WTC11 (cell line): ENCODE measurements around the gene ITPK1. TPM values are rescaled to one million over a fixed set of nuclear protein-coding genes. Genes with fewer than 3 reads are reported as not detected.

Experiments used
- ATAC-seq: fragments of 200-7000 bp; cut with Tn5 transposase; 2 replicates; pipeline ENCODE4 v1.10.0; 2021; ENCODE audit warnings: mild to moderate bottlenecking, moderate library complexity
- CTCF ChIA-PET: fragments of 300-600 bp; sonication (Branson Sonifier 250); formaldehyde crosslinking; loops from one replicate; lab custom pipeline; 2021; ENCODE audit warnings: antibody characterized with exemption; lab: Charles Lee
- POLR2A ChIA-PET: fragments of 350-600 bp; sonication (Branson Sonifier 250); formaldehyde crosslinking; loops from one replicate; lab custom pipeline; 2021; ENCODE audit warnings: antibody characterized with exemption; lab: Charles Lee
- DNase-seq: peaks from one replicate; pipeline ENCODE4 v3.0.0; 2021; ENCODE audit warnings: low spot score
- H3K27ac Mint-ChIP-seq: 2 replicates; pipeline ENCODE4 v1.8.0; 2021; ENCODE audit warnings: mixed read lengths
- H3K27me3 Mint-ChIP-seq: 2 replicates; pipeline ENCODE4 v1.8.0; 2021; ENCODE audit warnings: low read depth, mild to moderate bottlenecking, moderate library complexity, mixed read lengths
- H3K36me3 Mint-ChIP-seq: 2 replicates; pipeline ENCODE4 v1.8.0; 2021; ENCODE audit warnings: mixed read lengths
- H3K4me1 Mint-ChIP-seq: 2 replicates; pipeline ENCODE4 v1.8.0; 2022; ENCODE audit warnings: mixed read lengths
- H3K4me3 Mint-ChIP-seq: 2 replicates; pipeline ENCODE4 v1.8.0; 2021; ENCODE audit warnings: mild to moderate bottlenecking, moderate library complexity, mixed read lengths
- H3K9me3 Mint-ChIP-seq: 2 replicates; pipeline ENCODE4 v1.8.0; 2021; ENCODE audit warnings: mixed read lengths
- AR ChIP-seq: fragments of 250-450 bp; sonication (Bioruptor Pico); IDR thresholded peaks from 2 replicates; pipeline ENCODE4 v1.9.0; 2021; ENCODE audit warnings: mild to moderate bottlenecking
- E2F4 ChIP-seq: sonication (generic); formaldehyde crosslinking; IDR thresholded peaks from 2 replicates; pipeline ENCODE4 v1.8.1; 2022; ENCODE audit warnings: low read depth, mild to moderate bottlenecking, moderate library complexity, missing genetic modification reagents, borderline replicate concordance
- EMX1 ChIP-seq: fragments of 250-450 bp; sonication (Bioruptor Pico); IDR thresholded peaks from 2 replicates; pipeline ENCODE4 v1.8.0; 2021; ENCODE audit warnings: mild to moderate bottlenecking
- GABPB1 ChIP-seq: sonication (generic); formaldehyde crosslinking; IDR thresholded peaks from 2 replicates; pipeline ENCODE4 v1.8.1; 2023; ENCODE audit warnings: mild to moderate bottlenecking, missing genetic modification reagents
- GTF2I ChIP-seq: fragments of 250-450 bp; sonication (Bioruptor Pico); conservative IDR thresholded peaks from 2 replicates; pipeline ENCODE4 v1.4.0; 2021; ENCODE audit warnings: mild to moderate bottlenecking
- HMGA2 ChIP-seq: fragments of 250-450 bp; sonication (Bioruptor Pico); IDR thresholded peaks from 2 replicates; pipeline ENCODE4 v1.4.0; 2021; ENCODE audit warnings: mild to moderate bottlenecking, moderate library complexity
- MAX ChIP-seq: sonication (generic); formaldehyde crosslinking; IDR thresholded peaks from 2 replicates; pipeline ENCODE4 v1.8.0; 2022; ENCODE audit warnings: mild to moderate bottlenecking, missing genetic modification reagents
- NR3C1 ChIP-seq: sonication (generic); formaldehyde crosslinking; conservative IDR thresholded peaks from 2 replicates; pipeline ENCODE4 v1.8.1; 2023; ENCODE audit warnings: low read depth, mild to moderate bottlenecking, missing genetic modification reagents
- SMAD3 ChIP-seq: sonication (generic); formaldehyde crosslinking; IDR thresholded peaks from 2 replicates; pipeline ENCODE4 v1.8.0; 2022; ENCODE audit warnings: missing genetic modification reagents, mild to moderate bottlenecking, borderline replicate concordance
- TEAD4 ChIP-seq: sonication (generic); formaldehyde crosslinking; IDR thresholded peaks from 2 replicates; pipeline ENCODE4 v1.8.0; 2022; ENCODE audit warnings: mild to moderate bottlenecking, missing genetic modification reagents
- ZBTB43 ChIP-seq: sonication (generic); formaldehyde crosslinking; IDR thresholded peaks from 2 replicates; pipeline ENCODE4 v1.8.1; 2023; ENCODE audit warnings: mild to moderate bottlenecking, missing genetic modification reagents
- ZNF219 ChIP-seq: sonication (generic); formaldehyde crosslinking; IDR thresholded peaks from 2 replicates; pipeline ENCODE4 v1.8.0; 2023; ENCODE audit warnings: missing genetic modification reagents, mild to moderate bottlenecking, borderline replicate concordance
- ZNF232 ChIP-seq: sonication (generic); formaldehyde crosslinking; IDR thresholded peaks from 2 replicates; pipeline ENCODE4 v1.8.0; 2022; ENCODE audit warnings: mild to moderate bottlenecking, missing genetic modification reagents
- ZNF263 ChIP-seq: sonication (generic); formaldehyde crosslinking; IDR thresholded peaks from 2 replicates; pipeline ENCODE4 v1.8.1; 2022; ENCODE audit warnings: low read depth, mild to moderate bottlenecking, moderate library complexity, missing genetic modification reagents
- ZNF396 ChIP-seq: fragments of 250-450 bp; sonication (Bioruptor Pico); IDR thresholded peaks from 2 replicates; pipeline ENCODE4 v1.8.0; 2021; ENCODE audit warnings: mild to moderate bottlenecking, moderate library complexity, borderline replicate concordance
- ZNF512 ChIP-seq: sonication (generic); formaldehyde crosslinking; IDR thresholded peaks from 2 replicates; pipeline ENCODE4 v1.8.1; 2022; ENCODE audit warnings: missing genetic modification reagents, borderline replicate concordance
- ZNF671 ChIP-seq: fragments of 250-450 bp; sonication (Bioruptor Pico); IDR thresholded peaks from 2 replicates; pipeline ENCODE4 v1.8.0; 2021; ENCODE audit warnings: mild to moderate bottlenecking
- total RNA-seq: library from RNA; stranded (reverse); gene quantifications from 3 replicates; pipeline ENCODE4 v1.2.3, GENCODE V29; 2021
- TF ChIP-seq, protein P1 (sequence below): sonication (generic); formaldehyde crosslinking; IDR thresholded peaks from 2 replicates; pipeline ENCODE4 v1.8.0; 2023; ENCODE audit warnings: missing genetic modification reagents, mild to moderate bottlenecking, borderline replicate concordance

The ITPK1 gene
- total RNA-seq, 1 experiment from 2014 or later: 144 TPM

DNA sequence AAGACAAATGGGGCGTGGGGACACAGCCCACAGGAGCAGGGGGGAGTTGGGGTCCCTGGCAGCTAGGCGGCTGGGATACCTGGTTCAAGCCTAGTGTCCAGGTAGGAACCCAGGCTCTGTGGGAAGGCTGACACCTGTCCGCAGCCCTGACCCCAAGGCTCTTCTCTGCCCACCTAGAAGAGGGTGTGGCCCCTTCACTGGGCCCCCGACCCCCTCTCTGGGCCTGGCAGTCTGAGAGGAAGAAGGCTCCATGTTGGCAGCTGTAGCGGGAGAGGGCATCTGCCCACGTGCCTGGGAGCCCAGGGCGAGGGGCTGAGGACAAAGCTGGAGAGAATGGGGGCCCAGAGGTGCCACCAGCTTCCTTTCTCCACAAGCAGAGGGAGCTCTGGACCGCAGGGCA lies 182.2 kb downstream of the ITPK1 start (continued):
- TF ChIP-seq, protein P1, sequence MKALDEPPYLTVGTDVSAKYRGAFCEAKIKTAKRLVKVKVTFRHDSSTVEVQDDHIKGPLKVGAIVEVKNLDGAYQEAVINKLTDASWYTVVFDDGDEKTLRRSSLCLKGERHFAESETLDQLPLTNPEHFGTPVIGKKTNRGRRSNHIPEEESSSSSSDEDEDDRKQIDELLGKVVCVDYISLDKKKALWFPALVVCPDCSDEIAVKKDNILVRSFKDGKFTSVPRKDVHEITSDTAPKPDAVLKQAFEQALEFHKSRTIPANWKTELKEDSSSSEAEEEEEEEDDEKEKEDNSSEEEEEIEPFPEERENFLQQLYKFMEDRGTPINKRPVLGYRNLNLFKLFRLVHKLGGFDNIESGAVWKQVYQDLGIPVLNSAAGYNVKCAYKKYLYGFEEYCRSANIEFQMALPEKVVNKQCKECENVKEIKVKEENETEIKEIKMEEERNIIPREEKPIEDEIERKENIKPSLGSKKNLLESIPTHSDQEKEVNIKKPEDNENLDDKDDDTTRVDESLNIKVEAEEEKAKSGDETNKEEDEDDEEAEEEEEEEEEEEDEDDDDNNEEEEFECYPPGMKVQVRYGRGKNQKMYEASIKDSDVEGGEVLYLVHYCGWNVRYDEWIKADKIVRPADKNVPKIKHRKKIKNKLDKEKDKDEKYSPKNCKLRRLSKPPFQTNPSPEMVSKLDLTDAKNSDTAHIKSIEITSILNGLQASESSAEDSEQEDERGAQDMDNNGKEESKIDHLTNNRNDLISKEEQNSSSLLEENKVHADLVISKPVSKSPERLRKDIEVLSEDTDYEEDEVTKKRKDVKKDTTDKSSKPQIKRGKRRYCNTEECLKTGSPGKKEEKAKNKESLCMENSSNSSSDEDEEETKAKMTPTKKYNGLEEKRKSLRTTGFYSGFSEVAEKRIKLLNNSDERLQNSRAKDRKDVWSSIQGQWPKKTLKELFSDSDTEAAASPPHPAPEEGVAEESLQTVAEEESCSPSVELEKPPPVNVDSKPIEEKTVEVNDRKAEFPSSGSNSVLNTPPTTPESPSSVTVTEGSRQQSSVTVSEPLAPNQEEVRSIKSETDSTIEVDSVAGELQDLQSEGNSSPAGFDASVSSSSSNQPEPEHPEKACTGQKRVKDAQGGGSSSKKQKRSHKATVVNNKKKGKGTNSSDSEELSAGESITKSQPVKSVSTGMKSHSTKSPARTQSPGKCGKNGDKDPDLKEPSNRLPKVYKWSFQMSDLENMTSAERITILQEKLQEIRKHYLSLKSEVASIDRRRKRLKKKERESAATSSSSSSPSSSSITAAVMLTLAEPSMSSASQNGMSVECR: no peak
- TF ChIP-seq ZNF396 (CRISPR knock-in tag): no peak
- TF ChIP-seq EMX1: no peak
- no peak for TF ChIP-seq GABPB1 (CRISPR knock-in tag)
- TF ChIP-seq AR (CRISPR knock-in tag): no peak
- TF ChIP-seq GTF2I (CRISPR knock-in tag): no peak

DNA sequence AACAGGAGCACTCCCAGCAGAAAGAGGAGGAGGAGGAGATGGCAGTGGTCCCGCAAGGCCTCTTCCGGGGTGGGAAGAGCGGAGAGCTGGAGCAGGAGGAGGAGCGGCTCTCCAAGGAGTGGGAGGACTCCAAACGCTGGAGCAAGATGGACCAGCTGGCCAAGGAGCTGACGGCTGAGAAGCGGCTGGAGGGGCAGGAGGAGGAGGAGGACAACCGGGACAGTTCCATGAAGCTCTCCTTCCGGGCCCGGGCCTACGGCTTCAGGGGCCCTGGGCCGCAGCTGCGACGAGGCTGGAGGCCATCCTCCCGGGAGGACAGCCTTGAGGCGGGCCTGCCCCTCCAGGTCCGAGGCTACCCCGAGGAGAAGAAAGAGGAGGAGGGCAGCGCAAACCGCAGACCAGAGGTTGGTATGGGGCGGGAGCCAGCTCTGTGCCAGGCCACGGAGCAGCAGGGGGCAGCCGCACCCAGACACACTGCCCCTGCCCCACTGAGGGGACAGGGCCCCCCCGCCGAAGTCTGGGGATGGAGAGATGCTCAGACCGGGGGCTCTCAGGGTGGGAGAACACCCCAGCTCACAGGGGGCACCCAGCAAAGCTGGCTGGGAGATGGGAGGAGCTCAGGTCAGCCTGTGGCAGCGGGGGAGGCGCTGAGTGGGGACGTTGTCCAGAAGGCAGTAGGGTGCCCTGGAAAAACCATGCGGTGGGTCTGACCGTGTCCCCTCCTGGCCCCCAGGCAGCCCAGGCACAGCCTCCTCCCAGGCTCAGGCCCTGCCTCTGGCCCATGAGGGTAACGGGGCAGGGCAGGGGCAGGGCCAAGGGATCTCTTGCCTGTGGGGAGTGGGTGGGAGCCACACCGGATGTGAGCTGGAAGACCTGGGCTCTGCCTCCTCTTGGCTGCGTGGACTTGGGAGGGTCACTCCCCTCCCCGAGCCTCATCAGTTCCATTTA lies 183.0 kb downstream of the ITPK1 start:
- Mint-ChIP-seq H3K4me3 (no peak overlapping the region), H3K27me3 (no peaks in the 10 kb centered on the region), H3K27ac (peak overlapping the region; percentile 41; the same call in 1 of the 2 replicates), H3K9me3 (no peaks in the 10 kb centered on the region), H3K4me1 (no peaks in the 10 kb centered on the region), H3K36me3 (no peaks in the 10 kb centered on the region; the same call in 1 of the 2 replicates)
- ATAC-seq (no peak), DNase-seq (no peak)
- POLR2A ChIA-PET: no interaction called here
- peak; percentile 66; the same call in 1 of the 2 replicates for TF ChIP-seq ZNF263 (CRISPR knock-in tag)
- no peak for TF ChIP-seq SMAD3 (CRISPR knock-in tag)
- CTCF ChIA-PET: interaction anchor here (0.7 to 1.3 kb wide), 6 partner anchors 19 to 274 kb away, joined by 3 to 6 read pairs (median 4); partner anchors contain the start of genes GON7 and UBR7

GRCh38 chr14:92931681-92932447 lies 183.9 kb downstream of the ITPK1 start:
- ChIA-PET POLR2A (no interaction called here), CTCF (interaction anchor here (0.9 to 1.6 kb wide), 5 partner anchors 20 to 275 kb away, joined by 3 to 6 read pairs (median 3); partner anchors contain the start of genes GON7 and UBR7)
- H3K4me1 Mint-ChIP-seq: no peaks in the 10 kb centered on the region
- H3K36me3 Mint-ChIP-seq: no peaks in the 10 kb centered on the region; the same call in 1 of the 2 replicates
- DNase-seq (no peak), ATAC-seq (no peak)
- peak overlapping the region; percentile 41; the same call in 1 of the 2 replicates for H3K27ac Mint-ChIP-seq
- no peaks in the 10 kb centered on the region for H3K9me3 Mint-ChIP-seq
- H3K27me3 Mint-ChIP-seq: peaks cover 3% of the 10 kb centered on the region; the same call in 1 of the 2 replicates
- H3K4me3 Mint-ChIP-seq: no peak overlapping the region
- TF ChIP-seq ZBTB43 (CRISPR knock-in tag) (no peak), ZNF219 (no peak), ZNF263 (CRISPR knock-in tag) (no peak), ZNF232 (CRISPR knock-in tag) (no peak), TEAD4 (CRISPR knock-in tag) (no peak), E2F4 (CRISPR knock-in tag) (no peak), NR3C1 (CRISPR knock-in tag) (no peak), HMGA2 (CRISPR knock-in tag) (no peak), ZNF671 (CRISPR knock-in tag) (no peak), ZNF512 (CRISPR knock-in tag) (no peak), MAX (CRISPR knock-in tag) (no peak)
